ENCODE measurements around the gene CCDC157.

DNA sequence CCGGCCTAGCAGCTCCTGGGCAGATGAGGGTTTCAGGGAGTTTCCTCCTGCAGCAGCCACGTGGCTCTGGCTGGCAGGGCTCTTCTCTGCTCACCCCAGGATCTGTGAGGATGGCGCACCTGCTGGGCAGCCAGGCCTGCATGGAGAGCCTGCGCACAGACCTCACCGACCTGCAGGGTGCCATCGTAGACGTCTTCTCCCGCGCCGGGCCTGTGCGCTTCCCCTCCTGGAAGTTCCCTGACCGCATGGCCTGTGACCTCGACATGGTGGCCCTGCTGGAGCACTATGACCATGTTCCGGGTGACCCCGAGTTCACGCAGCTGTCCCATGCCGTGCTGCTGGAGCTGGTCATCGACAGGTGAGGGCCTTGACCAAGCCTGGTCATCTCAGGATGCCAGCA lies 9.1 kb downstream of the CCDC157 start:
- TF ChIP-seq EP300 (IDR thresholded peaks at IDR 0.05) (no peak), CTCF (IDR thresholded peaks at IDR 0.05) (no peak), POLR2A (IDR thresholded peaks at IDR 0.05) (no peak), POLR2AphosphoS5 (IDR thresholded peaks at IDR 0.05) (no peak)

All from suprapubic skin (tissue), 4 donors.